GM21528 (cell line): ENCODE data around the gene ETV7.
"Not testable (repeated sequence)": the region's sequence is repeated elsewhere in the genome, so short reads cannot be mapped to it uniquely, and the experiment has no call there.

Experiments used
- ATAC-seq: cut with Tn5 transposase; IDR thresholded peaks from one replicate; pipeline ENCODE4 v1.9.1; 2021; ENCODE audit warnings: mild to moderate bottlenecking, moderate library complexity; ENCODE audit not compliant: unreplicated experiment, low FRiP score

Gene ETV7

GRCh38 chr6:36345681-36346466 is 41.6 kb downstream of the ETV7 start:
- no peak for ATAC-seq

- no peak for ATAC-seq
Observed at GRCh38 chr6:36343109-36343680, 44.3 kb downstream of the ETV7 start.

DNA sequence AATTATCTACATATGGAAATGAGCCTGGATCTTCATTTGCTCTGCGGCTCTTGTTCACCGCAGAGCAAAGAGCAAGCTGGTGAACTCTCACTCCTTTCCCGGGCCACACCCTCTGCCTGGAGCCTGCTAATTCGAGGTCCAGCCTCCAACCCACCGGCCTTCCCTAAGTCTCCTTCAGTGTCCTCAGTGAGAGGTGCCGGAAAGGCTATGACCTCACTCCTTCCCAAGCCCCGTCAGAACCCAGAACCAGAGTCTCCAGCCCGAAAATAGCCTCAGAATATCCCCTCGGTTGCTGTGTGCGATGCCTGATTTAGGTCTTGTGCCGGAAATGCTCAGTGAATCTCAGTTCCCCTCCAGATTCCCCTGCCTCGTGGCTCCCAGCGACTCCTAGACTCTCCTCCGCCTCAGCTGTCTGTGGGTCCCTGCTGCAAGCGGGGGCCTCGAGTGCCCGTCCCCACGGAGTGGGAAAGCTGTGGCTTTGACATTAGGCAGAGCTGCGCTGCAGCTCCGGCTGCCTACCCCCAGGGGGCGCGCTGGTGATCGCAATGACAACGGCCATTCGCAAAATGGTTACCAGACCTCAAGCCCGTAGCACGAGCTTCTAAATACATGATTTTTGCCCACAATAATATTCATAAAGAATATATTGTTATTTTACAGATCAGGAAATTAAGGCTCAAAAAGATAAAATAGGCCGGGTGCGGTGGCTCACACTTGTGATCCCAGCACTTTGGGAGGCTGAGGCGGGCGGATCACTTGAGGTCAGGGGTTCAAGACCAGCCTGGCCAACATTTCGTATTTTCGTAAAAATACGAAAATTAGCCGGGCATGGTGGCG is 46.6 kb downstream of the ETV7 start:
- no peak for ATAC-seq

GRCh38 chr6:36340306-36340617 is 47.2 kb downstream of the ETV7 start:
- no peak for ATAC-seq

DNA sequence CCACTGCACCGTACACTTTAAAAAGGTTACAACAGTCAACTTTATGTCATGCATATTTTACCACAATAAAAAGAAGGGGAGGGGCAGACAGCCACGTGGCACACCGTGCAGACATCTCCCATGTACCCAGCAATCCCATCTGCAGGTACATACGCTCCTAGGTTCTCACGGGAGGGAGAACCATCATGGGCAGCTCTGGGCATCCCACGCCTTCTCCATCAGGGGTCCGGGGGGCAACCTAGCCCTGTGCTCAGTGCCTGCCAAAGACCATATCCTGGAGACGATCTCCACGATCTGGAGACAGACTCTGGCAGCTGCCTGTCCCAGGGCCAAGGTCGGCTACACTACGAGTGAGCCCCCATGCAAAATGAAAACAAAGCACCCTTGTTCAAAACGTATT is 48.3 kb downstream of the ETV7 start:
- ATAC-seq, result no peak

GRCh38 chr6:36338223-36338622 is 49.2 kb downstream of the ETV7 start:
- not testable (repeated sequence) for ATAC-seq

DNA sequence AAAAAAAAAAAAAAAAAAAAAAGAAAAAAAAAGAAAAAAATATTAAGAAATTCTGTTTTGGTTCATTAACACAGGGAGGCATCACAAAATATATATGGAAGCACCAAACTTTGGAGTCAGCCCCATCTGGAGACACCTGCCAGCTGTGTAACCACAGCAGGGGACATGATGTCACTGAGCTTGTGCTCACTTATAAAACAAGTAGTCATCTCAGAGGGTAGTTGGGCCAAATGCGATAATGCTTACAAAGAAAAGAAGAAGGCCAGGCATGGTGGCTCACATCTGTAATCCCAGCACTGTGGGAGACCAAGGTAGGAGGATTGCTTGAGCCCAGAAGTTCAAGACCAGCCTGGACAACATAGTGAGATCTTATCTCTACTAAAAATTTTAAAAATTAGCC is 49.7 kb downstream of the ETV7 start:
- no peak for ATAC-seq

DNA sequence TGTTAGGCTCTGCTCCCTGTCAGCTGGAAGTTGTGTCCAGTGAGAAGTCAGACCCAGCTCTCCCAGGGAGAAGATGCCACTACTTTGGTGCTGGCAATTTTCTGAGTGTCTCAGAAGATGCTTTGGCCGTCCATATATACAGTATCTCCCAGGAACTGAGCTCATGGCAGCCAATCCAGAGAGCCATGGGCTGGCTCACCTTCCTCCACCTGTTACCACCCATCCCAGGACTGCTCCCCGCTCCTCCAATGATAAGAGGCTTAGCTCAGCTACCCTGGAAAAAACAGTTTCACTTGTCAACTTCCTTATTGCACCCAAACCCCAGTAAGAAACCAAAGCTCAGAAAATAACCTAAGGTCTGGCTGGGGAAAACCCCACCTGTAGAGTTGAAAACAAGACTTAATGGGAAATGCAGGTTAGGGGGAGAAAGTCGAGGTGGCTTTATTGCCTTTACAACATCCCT is 50.7 kb downstream of the ETV7 start, which contains the start of gene BNIP5:
Gene BNIP5 (minus strand): TSS at position 110 of the 463 bp plus-strand sequence. CDS start 6,198 bp downstream, outside the sequence.
- ATAC-seq, result no peak

DNA sequence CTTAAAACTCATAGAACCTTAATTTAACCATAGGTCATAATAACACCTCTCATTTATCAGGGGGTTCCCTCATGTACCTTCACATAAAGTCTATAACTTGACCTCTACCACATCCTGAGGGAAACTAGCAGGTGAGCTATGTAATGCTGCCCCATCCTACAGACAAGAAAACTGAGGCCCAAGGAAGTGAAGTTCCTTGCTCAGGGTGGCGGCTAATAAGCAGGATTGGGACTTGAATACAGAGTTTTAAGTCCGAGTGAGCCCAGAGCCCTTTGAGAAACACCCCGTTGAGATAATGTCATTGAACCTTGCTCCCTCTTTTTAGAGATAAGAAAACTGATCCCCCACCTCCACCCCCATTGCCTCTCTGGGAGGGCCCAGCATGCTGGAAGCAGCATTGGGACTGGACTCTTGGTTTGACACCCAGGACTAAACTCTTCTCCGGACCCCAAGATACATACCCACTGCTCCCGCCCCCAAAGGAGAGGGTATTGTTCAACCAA is 51.2 kb downstream of the ETV7 start:
- no peak for ATAC-seq

DNA sequence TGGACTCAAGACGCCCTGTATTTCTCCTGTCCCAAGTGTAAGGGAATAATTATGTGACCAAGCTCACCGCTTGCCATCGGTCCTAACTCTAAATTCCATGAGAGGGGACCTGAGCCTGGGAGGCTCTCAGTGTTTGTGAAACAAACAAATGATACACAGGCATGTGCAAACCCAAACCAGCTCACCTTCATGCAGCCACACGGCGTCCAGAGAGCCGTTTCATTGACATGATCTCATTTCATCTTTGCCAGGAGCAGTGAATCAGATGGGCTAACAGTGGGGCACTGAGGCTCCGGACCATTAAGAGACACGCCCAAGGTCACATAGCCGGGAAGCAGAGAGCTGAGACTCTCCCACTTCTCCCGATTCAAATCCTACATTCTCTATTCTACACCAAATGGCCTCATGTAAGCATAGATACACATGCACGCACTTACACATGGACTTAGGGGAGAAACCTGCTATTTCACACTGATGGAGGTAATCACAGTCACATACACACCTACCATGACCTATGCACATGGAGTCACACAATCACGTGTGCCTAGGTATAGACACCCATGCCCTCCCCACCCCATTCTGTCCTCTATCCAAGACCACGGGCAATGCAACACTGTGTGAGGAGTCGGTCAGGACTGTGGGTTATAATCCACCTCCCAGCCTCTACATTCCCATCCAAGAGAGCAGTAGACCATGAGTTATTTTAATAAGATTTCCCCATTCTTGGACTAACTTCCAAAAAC is 51.8 kb downstream of the ETV7 start:
- ATAC-seq, result no peak

DNA sequence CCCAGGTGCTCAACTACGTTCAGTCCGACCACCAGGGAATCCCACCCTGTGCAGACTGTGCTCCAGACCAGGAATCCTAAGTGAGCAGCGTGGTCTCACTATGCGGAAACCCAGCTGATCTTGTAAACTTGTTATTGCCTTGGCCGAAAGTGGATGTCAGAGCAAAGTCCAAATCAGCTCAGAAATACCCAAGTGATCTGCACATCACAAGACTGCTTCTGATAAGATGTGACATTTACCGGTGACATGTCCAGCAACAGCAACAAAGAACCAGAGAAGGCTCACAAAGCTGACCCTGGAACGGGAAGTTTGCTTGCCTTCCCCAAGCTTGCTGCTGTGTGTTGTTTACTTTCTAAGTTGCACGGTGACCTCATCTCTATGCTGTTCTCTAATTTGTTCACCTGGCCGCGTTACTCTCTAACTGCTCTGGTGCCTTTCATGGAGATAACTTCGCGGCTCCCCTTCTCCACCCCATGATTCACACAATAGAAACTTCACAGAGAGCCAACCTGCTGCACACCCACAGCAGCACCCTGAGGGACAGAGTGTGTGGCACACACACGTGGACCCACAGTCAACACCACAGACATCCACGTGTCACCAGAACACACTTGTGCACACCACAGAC is 52.5 kb downstream of the ETV7 start:
- ATAC-seq, result no peak

DNA sequence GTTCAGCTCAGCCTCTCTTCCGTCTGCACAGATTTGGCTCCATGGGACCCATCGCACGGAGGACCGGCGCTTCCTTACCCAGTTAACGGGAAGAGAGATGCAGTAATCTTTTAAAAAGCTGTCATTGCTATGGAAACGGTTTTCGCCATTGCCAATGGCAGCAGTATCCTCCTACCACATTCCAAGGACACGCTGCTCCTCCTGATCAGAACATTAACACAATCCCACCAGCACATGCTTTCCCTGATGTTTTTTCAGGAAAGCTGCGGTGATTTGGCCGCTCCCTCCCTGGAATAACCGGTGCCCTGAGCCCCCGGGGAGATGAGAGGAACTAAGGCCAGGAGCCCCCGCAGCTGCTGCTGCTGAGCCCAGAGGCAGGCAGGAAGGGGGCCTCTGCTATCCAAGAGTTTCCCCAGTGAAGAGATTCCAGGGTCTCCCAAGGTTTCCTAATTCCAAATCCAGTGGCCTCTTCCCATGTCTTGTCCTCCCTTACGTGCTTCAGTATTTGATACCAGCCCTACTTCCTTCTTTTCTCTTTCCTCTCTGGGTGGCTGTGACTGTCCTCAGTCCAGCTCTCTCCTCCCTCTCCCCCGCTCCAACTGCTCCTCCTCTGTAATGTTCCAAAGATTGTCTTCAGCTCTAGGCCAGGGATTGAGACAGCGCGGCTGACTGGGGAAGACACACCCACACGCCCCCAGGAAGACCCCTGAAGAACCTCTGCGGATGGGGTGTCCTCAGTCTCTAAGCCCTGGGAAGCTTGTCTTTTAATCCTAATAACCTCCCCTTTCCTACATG is 53.3 kb downstream of the ETV7 start:
- no peak for ATAC-seq

DNA sequence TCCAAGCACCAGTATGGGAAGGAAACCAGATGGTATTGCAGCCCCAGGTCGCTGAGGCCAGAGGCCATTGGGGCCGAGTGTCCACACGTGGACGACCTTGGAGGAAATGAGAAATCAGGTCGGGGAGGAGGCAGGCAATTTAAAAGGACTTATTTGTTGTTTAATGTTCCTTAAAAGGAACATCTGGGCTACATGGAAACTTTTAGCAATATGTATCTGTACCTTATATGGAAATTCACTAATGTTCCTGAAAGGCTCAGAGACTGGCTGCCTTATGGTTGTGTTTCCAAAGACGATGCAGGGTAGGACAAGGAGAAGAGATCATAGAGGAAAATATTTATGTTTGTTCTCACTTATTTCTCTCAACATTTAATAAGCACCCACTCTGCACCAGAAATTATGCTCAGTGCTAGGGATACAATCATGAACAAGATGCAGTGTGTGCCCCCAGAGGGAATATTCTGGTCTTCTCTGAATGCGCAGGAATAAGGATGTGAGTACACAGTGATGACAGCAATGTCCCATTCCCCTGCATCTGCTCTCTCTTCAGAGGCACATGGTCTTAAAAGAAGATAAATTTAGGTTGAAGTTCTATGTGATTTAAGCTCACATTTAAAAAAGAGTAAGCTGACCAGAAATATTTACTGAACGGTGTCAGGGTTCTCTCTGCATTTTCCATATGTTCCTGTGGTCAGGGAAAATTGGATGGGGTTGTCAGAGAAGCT is 54.1 kb downstream of the ETV7 start:
- ATAC-seq, result no peak

DNA sequence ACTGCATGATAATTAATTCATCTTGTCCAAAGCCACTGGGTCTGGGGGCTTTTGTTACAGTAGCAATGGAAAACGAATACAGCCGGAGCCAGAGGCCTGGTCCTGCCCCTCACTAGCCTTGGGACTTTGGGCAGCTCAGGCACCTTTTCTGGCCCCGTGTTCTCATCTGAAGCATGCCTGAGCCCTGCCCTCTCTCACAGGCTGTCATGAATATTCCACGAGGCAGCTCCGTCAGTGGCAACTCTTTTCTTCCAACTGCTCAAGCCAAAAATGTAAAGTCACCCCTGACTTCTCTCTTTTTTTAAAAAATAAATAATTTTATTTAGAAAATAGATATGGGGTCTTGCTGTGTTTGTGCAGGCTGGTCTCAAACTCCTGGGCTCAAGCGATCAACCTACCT is 56.1 kb downstream of the ETV7 start:
- no peak for ATAC-seq

DNA sequence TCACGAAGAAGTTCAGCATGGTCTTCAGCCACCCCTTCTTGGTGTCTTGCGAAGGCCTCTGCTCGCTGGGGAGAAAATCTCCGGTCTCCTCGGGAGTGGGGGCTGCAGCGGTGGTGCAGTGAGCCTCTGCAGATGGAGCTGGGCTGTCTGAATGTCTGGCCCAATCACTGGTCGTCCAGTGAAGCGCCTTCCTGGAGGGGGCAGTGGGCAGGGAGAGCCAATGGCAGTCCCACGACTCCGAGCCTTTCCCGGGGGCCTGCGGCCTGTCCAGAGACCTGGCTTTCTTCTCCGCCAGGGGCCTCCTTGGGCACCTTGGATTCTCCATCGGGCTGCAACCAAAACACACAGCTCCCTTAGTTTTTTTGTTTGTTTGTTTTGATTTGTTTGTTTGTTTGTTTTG is 57.1 kb downstream of the ETV7 start:
- ATAC-seq, result no peak

DNA sequence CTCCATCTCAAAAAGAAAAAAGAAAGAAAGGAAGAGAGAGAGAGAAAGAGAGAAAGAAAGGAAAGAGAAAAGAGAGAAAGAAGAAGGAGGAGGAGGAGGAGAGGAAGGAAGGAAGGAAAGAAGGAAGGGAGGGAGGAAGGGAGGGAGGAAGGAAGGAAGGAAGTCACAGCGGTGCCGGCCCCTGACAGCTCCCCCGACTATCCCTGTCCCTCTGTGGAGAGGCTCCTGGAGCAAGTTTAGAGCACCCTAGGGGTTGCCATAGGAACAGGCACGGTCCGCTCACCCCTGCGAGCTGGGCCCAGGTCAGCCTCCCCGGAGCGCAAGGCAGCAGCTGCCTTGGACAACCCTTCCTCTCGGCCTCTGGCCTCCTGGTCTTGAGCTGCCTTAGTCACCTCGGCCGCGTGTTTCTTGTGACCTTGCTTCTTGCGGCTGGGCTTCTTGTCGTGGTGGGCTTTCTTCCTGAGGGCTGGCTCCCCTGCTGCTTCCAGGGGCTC is 57.6 kb downstream of the ETV7 start:
- no peak for ATAC-seq

DNA sequence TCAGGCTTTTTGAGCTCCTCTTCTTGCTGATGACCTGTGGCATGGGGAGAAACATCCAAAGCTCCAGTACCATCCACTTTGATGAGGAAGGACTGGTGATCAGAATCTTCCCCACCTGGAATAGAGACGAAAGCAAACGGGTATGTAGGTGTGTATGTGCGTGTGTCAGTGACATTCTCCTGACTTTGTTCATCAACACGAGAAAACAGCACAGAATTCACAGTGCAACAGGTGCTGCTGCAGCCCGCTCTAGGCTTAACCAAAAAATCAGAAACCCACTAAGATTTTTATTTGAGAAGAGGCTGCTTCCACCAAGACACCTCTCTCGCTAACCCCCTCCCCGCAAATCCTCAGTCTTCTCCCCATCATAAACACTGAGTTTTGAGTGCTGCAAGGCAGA is 58.9 kb downstream of the ETV7 start:
- ATAC-seq, result no peak

- ATAC-seq, result no peak
Observed at GRCh38 chr6:36327919-36328236, 59.6 kb downstream of the ETV7 start.
